SH-SY5Y (cell line): ENCODE measurements around the gene RNU6-8.

ENCODE experiments used
- GATA2 ChIP-seq: IDR thresholded peaks from 2 replicates; pipeline ENCODE4 v1.6.1; 2011; ENCODE audit warnings: mild to moderate bottlenecking, low read depth, low read length
- GATA3 ChIP-seq: IDR thresholded peaks from 2 replicates; pipeline ENCODE4 v1.6.1; 2011; ENCODE audit warnings: low read depth, mild to moderate bottlenecking, low read length, moderate library complexity

GRCh38 chr14:32186248-32186647 is 16.8 kb downstream of the RNU6-8 start:
- TF ChIP-seq GATA2 (no peak), GATA3 (no peak)
